Neutrophil (primary cell): ENCODE measurements around the gene STK26.
A peak's percentile ranks its signal among the peaks of the same experiment; 100 is the strongest.

ENCODE experiments used
- H3K27ac ChIP-seq: fragments of 200-600 bp; sonication (generic); 2 replicates; pipeline ENCODE4 v1.5.1; 2016; ENCODE audit warnings: mild to moderate bottlenecking, moderate library complexity
- H3K27me3 ChIP-seq: fragments of 200-600 bp; sonication (generic); 2 replicates; pipeline ENCODE4 v1.6.0; 2016; ENCODE audit warnings: mild to moderate bottlenecking
- H3K36me3 ChIP-seq: fragments of 200-600 bp; sonication (generic); 2 replicates; pipeline ENCODE4 v1.5.1; 2017
- H3K4me1 ChIP-seq, 2 experiments: fragments of 200-600 bp in 1 of 2; sonication (generic) in 1 of 2; 1 replicate in 1 of 2; 2 replicates in 1 of 2; pipeline versions ENCODE4 v1.5.1 to v1.6.1; 2013 to 2016; ENCODE audit warnings: low read depth in 1 of 2, low read length in 1 of 2, mild to moderate bottlenecking in 1 of 2, moderate library complexity in 1 of 2; ENCODE audit not compliant: control insufficient read depth in 1 of 2, insufficient read depth in 1 of 2
- H3K4me3 ChIP-seq, 2 experiments: fragments of 200-600 bp in 1 of 2; sonication (generic) in 1 of 2; 1 replicate in 1 of 2; 2 replicates in 1 of 2; pipeline ENCODE4 v1.5.1; 2013 to 2016; ENCODE audit warnings: low read depth in 1 of 2, low read length in 1 of 2, mild to moderate bottlenecking in 1 of 2, moderate library complexity in 1 of 2
- H3K9me3 ChIP-seq: fragments of 200-600 bp; sonication (generic); 2 replicates; pipeline ENCODE4 v1.5.1; 2016
- TF ChIP-seq, protein P1 (sequence below): fragments of 200-600 bp; sonication (generic); IDR thresholded peaks from 2 replicates; pipeline ENCODE4 v1.5.1; 2016; ENCODE audit warnings: antibody characterized with exemption

Gene STK26

DNA sequence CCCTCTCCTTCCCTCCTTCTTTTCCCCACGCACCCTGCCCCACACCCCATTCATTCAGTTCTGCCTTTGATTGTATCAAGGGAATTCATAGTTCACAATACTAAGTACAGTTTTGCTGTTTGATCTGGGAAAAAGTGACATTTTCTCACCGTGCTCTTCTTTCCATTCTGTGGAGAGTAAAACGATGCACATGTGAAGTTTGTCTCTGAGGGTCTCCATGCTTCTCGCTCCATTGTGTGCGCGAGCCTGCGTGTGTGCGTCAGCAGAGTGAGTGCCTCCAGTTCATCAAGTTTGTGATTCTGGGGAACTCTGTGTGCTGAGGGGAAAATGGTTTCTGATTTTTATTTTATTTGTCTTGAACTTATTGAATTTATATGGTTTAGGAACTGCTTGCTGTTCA, 1.9 kb downstream of the STK26 start:
- TF ChIP-seq, protein P1, sequence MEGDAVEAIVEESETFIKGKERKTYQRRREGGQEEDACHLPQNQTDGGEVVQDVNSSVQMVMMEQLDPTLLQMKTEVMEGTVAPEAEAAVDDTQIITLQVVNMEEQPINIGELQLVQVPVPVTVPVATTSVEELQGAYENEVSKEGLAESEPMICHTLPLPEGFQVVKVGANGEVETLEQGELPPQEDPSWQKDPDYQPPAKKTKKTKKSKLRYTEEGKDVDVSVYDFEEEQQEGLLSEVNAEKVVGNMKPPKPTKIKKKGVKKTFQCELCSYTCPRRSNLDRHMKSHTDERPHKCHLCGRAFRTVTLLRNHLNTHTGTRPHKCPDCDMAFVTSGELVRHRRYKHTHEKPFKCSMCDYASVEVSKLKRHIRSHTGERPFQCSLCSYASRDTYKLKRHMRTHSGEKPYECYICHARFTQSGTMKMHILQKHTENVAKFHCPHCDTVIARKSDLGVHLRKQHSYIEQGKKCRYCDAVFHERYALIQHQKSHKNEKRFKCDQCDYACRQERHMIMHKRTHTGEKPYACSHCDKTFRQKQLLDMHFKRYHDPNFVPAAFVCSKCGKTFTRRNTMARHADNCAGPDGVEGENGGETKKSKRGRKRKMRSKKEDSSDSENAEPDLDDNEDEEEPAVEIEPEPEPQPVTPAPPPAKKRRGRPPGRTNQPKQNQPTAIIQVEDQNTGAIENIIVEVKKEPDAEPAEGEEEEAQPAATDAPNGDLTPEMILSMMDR: no peak
- Histone ChIP-seq H3K4me3 (peak overlapping the region in 1 of 2 experiments; percentile 76), H3K36me3 (no peaks in the 10 kb centered on the region), H3K27ac (peak overlapping the region; percentile 88), H3K9me3 (no peaks in the 10 kb centered on the region), H3K27me3 (no peaks in the 10 kb centered on the region), H3K4me1 (peaks cover 30 to 50% of the 10 kb centered on the region in 2 experiments)

DNA sequence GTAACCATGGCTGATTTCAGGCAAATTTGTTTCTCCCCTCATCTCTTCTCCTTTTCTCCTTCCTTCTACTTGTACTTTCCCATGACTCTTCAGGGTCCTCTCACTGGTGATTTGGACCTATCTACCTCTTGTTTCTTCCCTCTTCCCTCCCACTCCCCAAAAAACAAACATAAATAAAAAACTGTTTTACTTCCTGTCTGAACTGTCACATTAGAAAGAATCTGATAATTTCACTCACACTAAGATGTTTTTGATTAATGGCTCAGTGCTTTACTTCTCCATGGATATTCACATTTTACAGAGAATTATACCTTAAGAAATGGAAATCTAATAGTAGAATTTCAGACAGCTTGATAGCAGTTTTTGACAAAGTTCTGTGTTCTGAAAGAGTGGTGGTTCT, 7.2 kb downstream of the STK26 start:
- H3K27me3 ChIP-seq: no peaks in the 10 kb centered on the region
- TF ChIP-seq, protein P1: no peak
- H3K36me3 ChIP-seq: no peaks in the 10 kb centered on the region
- peak overlapping the region; percentile 20 for H3K27ac ChIP-seq
- H3K4me3 ChIP-seq: no peak overlapping the region
- peaks cover 9 to 10% of the 10 kb centered on the region in 2 experiments for H3K4me1 ChIP-seq
- no peaks in the 10 kb centered on the region for H3K9me3 ChIP-seq

DNA sequence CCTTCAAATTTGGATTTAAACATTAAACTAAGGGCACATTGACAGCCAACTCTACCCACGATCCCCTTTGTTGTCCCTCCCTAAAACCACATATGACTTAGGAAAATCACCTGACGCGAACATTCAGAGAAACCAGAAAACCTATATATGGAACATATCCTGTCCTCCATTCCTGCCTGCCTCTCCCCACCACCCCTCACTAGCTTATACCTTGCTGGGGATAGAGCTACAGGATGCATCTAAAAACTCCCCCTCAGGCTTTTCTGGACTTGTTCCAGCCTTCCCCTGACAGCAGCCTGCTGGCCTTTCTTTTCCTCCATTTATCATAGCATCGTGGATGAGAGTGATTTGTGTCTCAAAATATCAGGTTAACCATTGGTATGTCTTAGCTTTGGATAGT, 8.8 kb downstream of the STK26 start:
- H3K27me3 ChIP-seq: no peaks in the 10 kb centered on the region
- no peaks in the 10 kb centered on the region for H3K36me3 ChIP-seq
- H3K27ac ChIP-seq: no peak overlapping the region
- peaks cover 5 to 6% of the 10 kb centered on the region in 2 experiments for H3K4me1 ChIP-seq
- TF ChIP-seq, protein P1: no peak
- no peak overlapping the region for H3K4me3 ChIP-seq
- no peaks in the 10 kb centered on the region for H3K9me3 ChIP-seq

DNA sequence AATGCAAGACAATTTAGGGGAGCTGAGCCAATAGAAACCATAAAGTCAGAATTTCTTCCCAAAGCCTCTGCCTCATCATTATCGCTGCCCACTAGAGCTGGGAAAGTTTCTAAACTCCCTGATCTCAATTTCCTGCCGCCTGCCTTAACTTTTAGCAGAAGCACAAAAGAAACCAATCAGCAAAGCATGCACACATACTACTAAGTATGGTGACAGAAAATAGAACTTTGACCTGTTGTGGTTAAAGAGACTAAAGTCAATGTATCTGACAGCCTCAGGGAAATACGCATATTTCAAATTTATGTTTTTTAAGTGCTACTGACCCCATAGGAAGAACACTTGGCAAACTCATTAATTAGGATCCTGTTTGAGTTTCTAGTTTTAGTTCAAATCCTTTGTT, 10.1 kb downstream of the STK26 start:
- Histone ChIP-seq H3K27ac (no peak overlapping the region), H3K27me3 (no peaks in the 10 kb centered on the region), H3K36me3 (no peaks in the 10 kb centered on the region), H3K9me3 (no peaks in the 10 kb centered on the region), H3K4me3 (no peak overlapping the region), H3K4me1 (peaks cover 5 to 9% of the 10 kb centered on the region in 2 experiments)
- TF ChIP-seq, protein P1: no peak

DNA sequence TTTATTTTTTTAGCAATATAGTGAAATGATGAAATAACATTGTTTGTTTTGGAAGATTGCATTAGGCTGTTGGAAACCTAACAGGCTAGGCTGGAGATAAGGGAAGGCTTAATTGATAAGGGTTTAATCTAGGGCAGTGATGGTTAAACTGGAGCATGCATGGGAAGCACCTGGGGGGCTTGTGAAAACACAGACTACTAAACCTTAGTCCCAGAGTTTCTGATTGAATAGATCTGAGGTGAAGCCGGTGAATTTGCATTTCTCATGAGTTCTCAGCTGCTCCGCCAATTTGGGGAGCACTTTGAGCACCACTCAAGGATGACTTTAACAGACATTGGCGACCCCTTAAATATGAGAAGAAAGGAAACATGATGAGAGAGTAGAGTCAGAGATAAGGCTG, 11.5 kb downstream of the STK26 start:
- peaks cover 5 to 9% of the 10 kb centered on the region in 2 experiments for H3K4me1 ChIP-seq
- no peak overlapping the region for H3K27ac ChIP-seq
- TF ChIP-seq, protein P1: no peak
- H3K9me3 ChIP-seq: no peaks in the 10 kb centered on the region
- H3K27me3 ChIP-seq: no peaks in the 10 kb centered on the region
- H3K4me3 ChIP-seq: no peak overlapping the region
- no peaks in the 10 kb centered on the region for H3K36me3 ChIP-seq
